22Rv1 (cell line): ENCODE measurements around the gene SYNJ1.

ENCODE experiments used
- CTCF ChIP-seq: fragments of 450-650 bp; IDR thresholded peaks from 2 replicates; pipeline ENCODE4 v1.5.1; 2017; ENCODE audit warnings: mild to moderate bottlenecking
- ZFX ChIP-seq: fragments of 450-650 bp; IDR thresholded peaks from 2 replicates; pipeline ENCODE4 v1.6.1; 2017; ENCODE audit warnings: antibody characterized with exemption, borderline replicate concordance

- TF ChIP-seq CTCF (no peak), ZFX (no peak)
Observed at GRCh38 chr21:32602099-32602498, 125.7 kb downstream of the SYNJ1 start.
